AG10803 (cell line): Measurements from ENCODE around the gene ZNF18.

Experiments
- DNase-seq: peaks from one replicate; pipeline ENCODE4 v3.0.0; 2010; ENCODE audit warnings: low read depth
- H3K4me3 ChIP-seq: 2 replicates; pipeline ENCODE4 v1.5.1; 2011; ENCODE audit warnings: mild to moderate bottlenecking, low read length, control low read depth
- CTCF ChIP-seq: conservative IDR thresholded peaks from 2 replicates; pipeline ENCODE4 v1.5.1; 2011; ENCODE audit warnings: mild to moderate bottlenecking, low read length, control low read depth, inconsistent platforms

Gene ZNF18

GRCh38 chr17:12035673-12036072 is 38.4 kb upstream of the ZNF18 start:
- no peak for DNase-seq
- no peak overlapping the region for H3K4me3 ChIP-seq
- TF ChIP-seq CTCF: no peak

GRCh38 chr17:12034538-12034937 is 37.3 kb upstream of the ZNF18 start:
- DNase-seq: no peak
- no peak for TF ChIP-seq CTCF

GRCh38 chr17:12028611-12029010 is 31.3 kb upstream of the ZNF18 start:
- DNase-seq: no peak
- H3K4me3 ChIP-seq: no peak overlapping the region
- no peak for TF ChIP-seq CTCF

More at GRCh38 chr17:12034538-12034937, 37.3 kb upstream of the ZNF18 start:
- H3K4me3 ChIP-seq: no peak overlapping the region

GRCh38 chr17:12027658-12028057 is 30.4 kb upstream of the ZNF18 start:
- H3K4me3 ChIP-seq: no peak overlapping the region
- DNase-seq: no peak
- TF ChIP-seq CTCF: no peak

- peak; percentile 29 for DNase-seq
- no peak for TF ChIP-seq CTCF
- H3K4me3 ChIP-seq: no peak overlapping the region
Measured at GRCh38 chr17:12024327-12024726, 27.1 kb upstream of the ZNF18 start.

- no peak for DNase-seq
- no peak for TF ChIP-seq CTCF
- peak overlapping the region; percentile 71 for H3K4me3 ChIP-seq
Measured at GRCh38 chr17:12022310-12022709, 25.0 kb upstream of the ZNF18 start.

- H3K4me3 ChIP-seq: peak overlapping the region; percentile 71
- no peak for TF ChIP-seq CTCF
- no peak for DNase-seq
Measured at GRCh38 chr17:12021623-12022140, 24.4 kb upstream of the ZNF18 start.
